Body of pancreas (tissue), 4 donors: ENCODE data around the gene SRRM2. TPM values are rescaled to one million over a fixed set of nuclear protein-coding genes. Genes with fewer than 3 reads are reported as not detected.
A peak's percentile ranks its signal among the peaks of the same experiment; 100 is the strongest.

Source experiments
- ATAC-seq: fragments of 150-250 bp; one replicate; pipeline ENCODE4 v1.9.1; 2016
- DNase-seq, 4 donors: peaks; one replicate each; pipeline ENCODE4 v3.0.0-alpha.2; 2019
- H3K27ac ChIP-seq, 4 donors: fragments of 200-600 bp; sonication (generic); 1 replicate in 3 of 4; 2 replicates in 1 of 4; pipeline versions ENCODE4 v1.5.1 to v1.6.1; 2016 to 2019; ENCODE audit warnings: mild to moderate bottlenecking in 1 of 4, mixed read lengths in 1 of 4, moderate library complexity in 1 of 4
- H3K27me3 ChIP-seq, 2 donors: fragments of 200-600 bp; sonication (generic); one replicate each; pipeline ENCODE4 v1.6.0; 2016; ENCODE audit warnings: mild to moderate bottlenecking in 1 of 2
- H3K36me3 ChIP-seq, 2 donors: fragments of 200-600 bp; sonication (generic); replicated peaks in 1 of 2; 2 replicates each; pipeline ENCODE4 v1.5.1; 2016; ENCODE audit warnings: low read depth in 2 of 2; ENCODE audit not compliant: insufficient read depth in 1 of 2
- H3K4me1 ChIP-seq: fragments of 200-600 bp; sonication (generic); one replicate; pipeline ENCODE4 v1.6.0; 2016
- H3K4me3 ChIP-seq, 2 donors: fragments of 200-600 bp; sonication (generic); 1 replicate in 1 of 2; 2 replicates in 1 of 2; pipeline ENCODE4 v1.5.1; 2016 to 2019
- H3K9me3 ChIP-seq, 3 donors: fragments of 200-600 bp; sonication (generic); 1 replicate in 2 of 3; 2 replicates in 1 of 3; pipeline ENCODE4 v1.5.1; 2016
- CTCF ChIP-seq, 7 experiments: fragments of 450-650 bp in 4 of 7; fragments of 200-600 bp in 3 of 7; sonication (generic) in 3 of 7; IDR thresholded peaks; one replicate each; pipeline ENCODE4 v1.5.1; 2016 to 2019; ENCODE audit warnings: antibody characterized with exemption in 7 of 7
- POLR2A ChIP-seq, 3 donors: fragments of 450-650 bp; IDR thresholded peaks; one replicate each; pipeline ENCODE4 v1.6.1; 2016; ENCODE audit warnings: antibody characterized with exemption in 3 of 3, mild to moderate bottlenecking in 2 of 3
- WGBS, 2 donors: methylation state at CpG; one replicate each; pipeline ENCODE4 v1.1.5; 2017; 5-methylcytosine and 5-hydroxymethylcytosine counted together
- intact Hi-C: fragments of 100-400 bp; cut with DNase I; formaldehyde crosslinking; loops from one replicate; pipeline ENCODE4 v1.15.1; 2023
- total RNA-seq, 2 donors: library from RNA; depleted of rRNA; stranded (reverse); fragments of >200 nt; gene quantifications; one replicate each; pipeline ENCODE4 v1.1.0, GENCODE V29; 2016

The SRRM2 gene
- total RNA-seq, 2 donors from 2014 or later: 231 to 1,198 TPM

- no peak overlapping the region for H3K4me3 ChIP-seq
- peaks cover 5% of the 10 kb centered on the region in 2 donors for H3K36me3 ChIP-seq
- DNase-seq (no peak), ATAC-seq (no peak)
- H3K4me1 ChIP-seq: peaks cover 4% of the 10 kb centered on the region
- TF ChIP-seq CTCF (IDR thresholded peaks at IDR 0.05): no peak
- TF ChIP-seq POLR2A (IDR thresholded peaks at IDR 0.05): no peak
- intact Hi-C loops: no loop called here
- H3K27ac ChIP-seq: no peak overlapping the region
- H3K27me3 ChIP-seq: no peaks in the 10 kb centered on the region
- H3K9me3 ChIP-seq: no peaks in the 10 kb centered on the region
- 43 to 70% methylated on average over 4 to 11 of the region's 11 CpGs for WGBS, 2 donors
Measured at GRCh38 chr16:2710711-2711231, 41.7 kb upstream of the SRRM2 start.

DNA sequence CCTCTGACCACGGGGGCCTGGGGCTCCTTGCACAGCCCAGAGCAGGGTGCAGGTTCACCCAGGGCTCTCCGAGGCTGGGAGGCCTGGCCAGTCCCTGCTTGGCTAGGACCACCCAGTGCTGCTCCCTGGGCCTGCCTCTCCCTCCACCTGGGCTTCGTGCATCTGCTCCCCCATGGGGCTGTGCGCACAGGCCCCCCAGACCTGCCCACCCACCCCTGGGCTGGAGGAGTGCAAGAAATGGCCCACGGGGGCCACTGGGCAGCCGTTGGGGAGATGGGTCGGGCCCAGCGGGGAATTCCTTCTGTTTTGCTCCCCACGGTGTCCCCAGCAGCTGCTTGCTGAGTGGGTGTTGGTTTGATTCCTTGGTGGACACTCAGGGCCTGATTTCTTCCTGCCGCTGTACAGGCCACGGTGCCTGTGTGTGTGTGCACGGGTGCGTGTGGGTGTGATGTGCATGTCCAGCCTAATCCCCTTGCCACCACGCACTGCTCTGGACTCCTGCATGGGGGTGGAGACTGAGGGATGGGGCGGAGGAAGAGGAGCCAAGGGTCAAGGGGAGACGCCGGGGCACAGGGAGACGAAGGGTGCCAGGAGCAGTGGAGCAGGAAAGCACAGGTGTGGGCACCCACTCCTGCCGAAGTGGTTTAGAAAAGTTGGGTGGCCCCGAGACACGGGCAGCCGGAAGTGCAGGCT, 40.9 kb upstream of the SRRM2 start:
- TF ChIP-seq CTCF (IDR thresholded peaks at IDR 0.05) (no peak), POLR2A (IDR thresholded peaks at IDR 0.05) (no peak)
- DNase-seq (no peak), ATAC-seq (no peak)
- Histone ChIP-seq H3K4me1 (peaks cover 6% of the 10 kb centered on the region), H3K27me3 (no peaks in the 10 kb centered on the region), H3K4me3 (no peak overlapping the region), H3K36me3 (peaks cover 5% of the 10 kb centered on the region in 2 donors), H3K27ac (no peak overlapping the region), H3K9me3 (no peaks in the 10 kb centered on the region)
- intact Hi-C loops: no loop called here
- WGBS, 2 donors: 49 to 59% methylated on average over 15 to 22 of the region's 22 CpGs

DNA sequence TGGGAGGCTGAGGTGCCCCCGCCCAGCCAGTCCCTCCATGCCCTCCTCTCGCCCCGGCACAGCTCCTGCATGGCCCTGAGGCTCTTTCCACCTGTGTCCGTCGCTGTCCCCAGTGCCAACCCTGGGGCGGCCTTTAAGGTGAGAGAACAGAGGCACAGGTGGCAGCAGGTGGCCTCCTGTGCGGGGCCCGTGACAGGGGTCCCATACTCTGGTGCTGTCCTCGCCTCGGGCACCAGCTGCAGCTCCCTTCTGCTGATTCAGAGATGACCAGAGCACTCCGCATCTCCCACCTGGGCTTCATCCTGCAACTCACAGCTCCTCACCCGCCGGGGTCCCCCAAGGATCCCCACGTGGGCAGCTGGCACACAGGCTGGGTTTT, 40.4 kb upstream of the SRRM2 start:
- TF ChIP-seq POLR2A (IDR thresholded peaks at IDR 0.05) (no peak), CTCF (IDR thresholded peaks at IDR 0.05) (no peak)
- Histone ChIP-seq H3K27ac (no peak overlapping the region), H3K36me3 (peaks cover 5% of the 10 kb centered on the region in 2 donors), H3K9me3 (no peaks in the 10 kb centered on the region), H3K4me1 (peaks cover 6% of the 10 kb centered on the region), H3K4me3 (no peak overlapping the region), H3K27me3 (no peaks in the 10 kb centered on the region)
- intact Hi-C loops: no loop called here
- ATAC-seq: no peak
- WGBS, 2 donors: 59 to 64% methylated on average over 11 to 14 of the region's 14 CpGs
- DNase-seq: peak in 1 of 4 donors; percentile 11

- intact Hi-C loops: no loop called here
- DNase-seq (no peak), ATAC-seq (no peak)
- TF ChIP-seq POLR2A (IDR thresholded peaks at IDR 0.05) (no peak), CTCF (IDR thresholded peaks at IDR 0.05) (no peak)
- Histone ChIP-seq H3K4me3 (no peak overlapping the region), H3K27ac (no peak overlapping the region), H3K4me1 (peaks cover 6% of the 10 kb centered on the region), H3K9me3 (no peaks in the 10 kb centered on the region), H3K36me3 (peaks cover 4 to 5% of the 10 kb centered on the region in 2 donors), H3K27me3 (no peaks in the 10 kb centered on the region)
- WGBS, 2 donors: 72 to 75% methylated on average over 6 to 21 of the region's 21 CpGs
Measured at GRCh38 chr16:2712546-2712945, 39.9 kb upstream of the SRRM2 start.

- intact Hi-C loops: no loop called here
- 66 to 80% methylated on average over 14 of the region's 14 CpGs for WGBS, 2 donors
- Histone ChIP-seq H3K36me3 (no peaks in the 10 kb centered on the region), H3K27me3 (no peaks in the 10 kb centered on the region), H3K4me3 (no peak overlapping the region), H3K9me3 (no peaks in the 10 kb centered on the region), H3K27ac (no peak overlapping the region), H3K4me1 (peaks cover 6% of the 10 kb centered on the region)
- TF ChIP-seq CTCF (IDR thresholded peaks at IDR 0.05): no peak
- TF ChIP-seq POLR2A (IDR thresholded peaks at IDR 0.05): no peak
- no peak for DNase-seq
- ATAC-seq: no peak
Measured at GRCh38 chr16:2713523-2713922, 38.9 kb upstream of the SRRM2 start.
